HepG2 (cell line): ENCODE data around the gene GNB1. TPM values are rescaled to one million over a fixed set of nuclear protein-coding genes. Genes with fewer than 3 reads are reported as not detected.

Experiments
- CREB1 ChIP-seq, 2 experiments: fragments of 450-650 bp in 1 of 2; IDR thresholded peaks; 2 replicates each; pipeline ENCODE4 v1.6.1; 2016 to 2017; ENCODE audit warnings: control low read depth in 1 of 2, mild to moderate bottlenecking in 1 of 2, missing compliant biosample characterization in 1 of 2, missing genetic modification characterization in 1 of 2
- FOXC1 ChIP-seq: sonication (generic); formaldehyde crosslinking; IDR thresholded peaks from 2 replicates; pipeline ENCODE4 v1.8.0; 2022; ENCODE audit warnings: mild to moderate bottlenecking, missing genetic modification reagents, borderline replicate concordance
- HNF1B ChIP-seq: sonication (generic); formaldehyde crosslinking; IDR thresholded peaks from 2 replicates; pipeline ENCODE4 v1.5.1; 2020; ENCODE audit warnings: mild to moderate bottlenecking, moderate library complexity, missing genetic modification reagents
- KAT8 ChIP-seq: IDR thresholded peaks from 2 replicates; pipeline ENCODE4 v1.6.1; 2016; ENCODE audit warnings: missing genetic modification reagents, missing compliant biosample characterization
- POLR2AphosphoS2 ChIP-seq: IDR thresholded peaks from 2 replicates; pipeline ENCODE4 v1.6.1; 2011; ENCODE audit warnings: low read depth, low read length, improper control_type of control experiment
- RBAK ChIP-seq: sonication (generic); formaldehyde crosslinking; IDR thresholded peaks from 2 replicates; pipeline ENCODE4 v1.5.1; 2020; ENCODE audit warnings: mild to moderate bottlenecking, missing genetic modification reagents
- TGIF2 ChIP-seq: IDR thresholded peaks from 2 replicates; pipeline ENCODE4 v1.6.1; 2016; ENCODE audit warnings: control low read depth, missing compliant biosample characterization
- THAP7 ChIP-seq: sonication (generic); formaldehyde crosslinking; IDR thresholded peaks from 2 replicates; pipeline ENCODE4 v1.8.1; 2023; ENCODE audit warnings: mild to moderate bottlenecking, missing genetic modification reagents
- ZNF280D ChIP-seq: sonication (generic); formaldehyde crosslinking; IDR thresholded peaks from 2 replicates; pipeline ENCODE4 v1.5.1; 2020; ENCODE audit warnings: mild to moderate bottlenecking, missing genetic modification reagents
- ZNF569 ChIP-seq: sonication (generic); formaldehyde crosslinking; IDR thresholded peaks from 2 replicates; pipeline ENCODE4 v1.5.0; 2020; ENCODE audit warnings: mild to moderate bottlenecking, missing genetic modification reagents, moderate library complexity, borderline replicate concordance
- ZNF615 ChIP-seq: sonication (generic); formaldehyde crosslinking; IDR thresholded peaks from 2 replicates; pipeline ENCODE4 v1.5.0; 2020; ENCODE audit warnings: mild to moderate bottlenecking, missing genetic modification reagents, borderline replicate concordance
- ZSCAN12 ChIP-seq: sonication (generic); formaldehyde crosslinking; IDR thresholded peaks from 2 replicates; pipeline ENCODE4 v1.9.0; 2021; ENCODE audit warnings: mild to moderate bottlenecking, missing genetic modification reagents
- polyA plus RNA-seq, 8 experiments: library from polyadenylated mRNA; depleted of rRNA in 3 of 8; stranded (reverse) in 7 of 8; unstranded in 1 of 8; fragments of >200 nt; fragmentation: Illumina TruSeq in 4 of 8; extraction: Trizol in 4 of 8; gene quantifications; 2 replicates each; pipeline versions ENCODE4 v1.2.1 to v1.2.3, GENCODE V29; 2011 to 2016; ENCODE audit warnings: low read depth in 4 of 8, missing spikeins in 1 of 8, mixed read lengths in 1 of 8; ENCODE audit not compliant: insufficient read depth in 1 of 8
- total RNA-seq, 5 experiments: library from RNA; depleted of rRNA; stranded (reverse); fragments of >200 nt; fragmentation: Illumina TruSeq; extraction: Trizol; gene quantifications; 2 replicates each; pipeline ENCODE4 v1.2.3, GENCODE V29; 2016; ENCODE audit warnings: low read depth in 1 of 5
- TF ChIP-seq, protein P1 (sequence below): IDR thresholded peaks from 2 replicates; pipeline ENCODE4 v1.6.1; 2012; ENCODE audit warnings: low read length, improper control_type of control experiment
- TF ChIP-seq, protein P2 (sequence below): sonication (generic); formaldehyde crosslinking; conservative IDR thresholded peaks from 2 replicates; pipeline ENCODE4 v1.4.0; 2020; ENCODE audit warnings: missing genetic modification reagents
- TF ChIP-seq, protein P3 (sequence below): sonication (generic); formaldehyde crosslinking; IDR thresholded peaks from 2 replicates; pipeline ENCODE4 v1.4.0; 2020; ENCODE audit warnings: low read depth, mild to moderate bottlenecking, missing genetic modification reagents

Gene GNB1
- total and polyA plus RNA-seq, 2 of the 13 experiments (the other 11 are each of a cell fraction or from before 2014, with no cell fraction given), result 66.2 to 327 TPM

DNA sequence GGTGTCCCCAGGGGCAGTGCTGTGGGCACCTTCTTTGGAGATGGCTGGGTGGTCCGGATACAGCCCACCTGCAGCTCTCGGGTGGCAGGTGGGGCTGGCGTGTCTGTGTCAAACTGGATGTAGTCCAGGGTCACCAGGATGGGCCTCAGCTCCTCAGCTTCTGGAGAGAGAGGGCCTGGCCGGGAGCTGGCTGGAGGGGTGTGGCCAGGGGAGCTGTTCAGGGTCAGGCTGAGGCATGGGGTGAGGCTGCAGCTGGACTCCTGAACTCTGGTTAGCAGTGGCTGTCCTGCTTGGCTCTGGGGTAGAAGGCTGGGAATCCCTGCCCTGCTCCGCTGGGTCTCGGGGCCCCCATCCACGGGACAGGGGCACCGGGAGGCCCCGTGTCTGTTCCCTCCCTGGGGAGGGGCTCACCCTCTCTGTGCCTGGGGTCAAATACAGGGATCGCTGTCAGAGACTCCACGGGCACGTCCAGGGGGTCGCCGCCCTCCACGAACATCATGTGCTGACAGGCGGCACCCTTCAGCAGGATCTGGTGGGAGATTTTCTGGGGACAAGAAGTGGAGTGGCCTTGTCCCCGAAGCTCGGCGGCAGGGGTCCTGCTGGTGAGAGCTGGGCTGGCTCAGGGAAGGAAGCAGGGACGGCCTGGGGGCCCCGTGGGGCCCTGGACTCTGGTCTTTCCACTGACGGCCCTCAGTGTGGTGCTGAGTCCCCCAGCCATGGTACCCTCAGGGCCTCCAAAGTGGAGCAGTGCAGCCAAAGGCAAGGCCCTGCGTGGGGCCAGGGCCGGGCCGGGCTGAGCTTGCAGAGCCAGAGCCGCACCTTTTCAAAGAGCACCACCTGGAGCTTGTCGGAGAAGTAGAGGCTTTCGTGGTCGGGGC, 32.3 kb upstream of the GNB1 start (continued):
- TF ChIP-seq, protein P1, sequence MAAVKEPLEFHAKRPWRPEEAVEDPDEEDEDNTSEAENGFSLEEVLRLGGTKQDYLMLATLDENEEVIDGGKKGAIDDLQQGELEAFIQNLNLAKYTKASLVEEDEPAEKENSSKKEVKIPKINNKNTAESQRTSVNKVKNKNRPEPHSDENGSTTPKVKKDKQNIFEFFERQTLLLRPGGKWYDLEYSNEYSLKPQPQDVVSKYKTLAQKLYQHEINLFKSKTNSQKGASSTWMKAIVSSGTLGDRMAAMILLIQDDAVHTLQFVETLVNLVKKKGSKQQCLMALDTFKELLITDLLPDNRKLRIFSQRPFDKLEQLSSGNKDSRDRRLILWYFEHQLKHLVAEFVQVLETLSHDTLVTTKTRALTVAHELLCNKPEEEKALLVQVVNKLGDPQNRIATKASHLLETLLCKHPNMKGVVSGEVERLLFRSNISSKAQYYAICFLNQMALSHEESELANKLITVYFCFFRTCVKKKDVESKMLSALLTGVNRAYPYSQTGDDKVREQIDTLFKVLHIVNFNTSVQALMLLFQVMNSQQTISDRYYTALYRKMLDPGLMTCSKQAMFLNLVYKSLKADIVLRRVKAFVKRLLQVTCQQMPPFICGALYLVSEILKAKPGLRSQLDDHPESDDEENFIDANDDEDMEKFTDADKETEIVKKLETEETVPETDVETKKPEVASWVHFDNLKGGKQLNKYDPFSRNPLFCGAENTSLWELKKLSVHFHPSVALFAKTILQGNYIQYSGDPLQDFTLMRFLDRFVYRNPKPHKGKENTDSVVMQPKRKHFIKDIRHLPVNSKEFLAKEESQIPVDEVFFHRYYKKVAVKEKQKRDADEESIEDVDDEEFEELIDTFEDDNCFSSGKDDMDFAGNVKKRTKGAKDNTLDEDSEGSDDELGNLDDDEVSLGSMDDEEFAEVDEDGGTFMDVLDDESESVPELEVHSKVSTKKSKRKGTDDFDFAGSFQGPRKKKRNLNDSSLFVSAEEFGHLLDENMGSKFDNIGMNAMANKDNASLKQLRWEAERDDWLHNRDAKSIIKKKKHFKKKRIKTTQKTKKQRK, result no peak
- peak; percentile 69; the same call in 1 of the 2 replicates for TF ChIP-seq FOXC1 (CRISPR knock-in tag)
- TF ChIP-seq KAT8, result peak; percentile 32; the same call in 1 of the 2 replicates
- TF ChIP-seq THAP7 (CRISPR knock-in tag), result no peak
- TF ChIP-seq RBAK (CRISPR knock-in tag), result 0 out of 2 replicates have a peak, but pooled peaks have one; percentile 32
- TF ChIP-seq ZNF615 (CRISPR knock-in tag), result no peak
- TF ChIP-seq ZNF280D (CRISPR knock-in tag), result 0 out of 2 replicates have a peak, but pooled peaks have one; percentile 67
- TF ChIP-seq, protein P2, sequence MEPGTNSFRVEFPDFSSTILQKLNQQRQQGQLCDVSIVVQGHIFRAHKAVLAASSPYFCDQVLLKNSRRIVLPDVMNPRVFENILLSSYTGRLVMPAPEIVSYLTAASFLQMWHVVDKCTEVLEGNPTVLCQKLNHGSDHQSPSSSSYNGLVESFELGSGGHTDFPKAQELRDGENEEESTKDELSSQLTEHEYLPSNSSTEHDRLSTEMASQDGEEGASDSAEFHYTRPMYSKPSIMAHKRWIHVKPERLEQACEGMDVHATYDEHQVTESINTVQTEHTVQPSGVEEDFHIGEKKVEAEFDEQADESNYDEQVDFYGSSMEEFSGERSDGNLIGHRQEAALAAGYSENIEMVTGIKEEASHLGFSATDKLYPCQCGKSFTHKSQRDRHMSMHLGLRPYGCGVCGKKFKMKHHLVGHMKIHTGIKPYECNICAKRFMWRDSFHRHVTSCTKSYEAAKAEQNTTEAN (CRISPR knock-in tag), result 0 out of 2 replicates have a peak, but pooled peaks have one; percentile 40
- no peak for TF ChIP-seq TGIF2
- TF ChIP-seq ZNF569, result no peak; the same call in 1 of the 2 replicates
- no peak; the same call in 1 of the 2 replicates for TF ChIP-seq HNF1B (CRISPR knock-in tag)
- TF ChIP-seq ZSCAN12 (CRISPR knock-in tag), result no peak
- TF ChIP-seq, protein P3, sequence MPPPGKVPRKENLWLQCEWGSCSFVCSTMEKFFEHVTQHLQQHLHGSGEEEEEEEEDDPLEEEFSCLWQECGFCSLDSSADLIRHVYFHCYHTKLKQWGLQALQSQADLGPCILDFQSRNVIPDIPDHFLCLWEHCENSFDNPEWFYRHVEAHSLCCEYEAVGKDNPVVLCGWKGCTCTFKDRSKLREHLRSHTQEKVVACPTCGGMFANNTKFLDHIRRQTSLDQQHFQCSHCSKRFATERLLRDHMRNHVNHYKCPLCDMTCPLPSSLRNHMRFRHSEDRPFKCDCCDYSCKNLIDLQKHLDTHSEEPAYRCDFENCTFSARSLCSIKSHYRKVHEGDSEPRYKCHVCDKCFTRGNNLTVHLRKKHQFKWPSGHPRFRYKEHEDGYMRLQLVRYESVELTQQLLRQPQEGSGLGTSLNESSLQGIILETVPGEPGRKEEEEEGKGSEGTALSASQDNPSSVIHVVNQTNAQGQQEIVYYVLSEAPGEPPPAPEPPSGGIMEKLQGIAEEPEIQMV, result peak; percentile 24; the same call in 1 of the 2 replicates
- no peak for TF ChIP-seq POLR2AphosphoS2
- no peak for TF ChIP-seq CREB1 (IDR thresholded peaks at IDR 0.05)
- TF ChIP-seq CREB1 (CRISPR knock-in tag; IDR thresholded peaks at IDR 0.05), result no peak; the same call in 1 of the 2 replicates
